ENCODE data around the gene LRRC1.

Gene LRRC1

DNA sequence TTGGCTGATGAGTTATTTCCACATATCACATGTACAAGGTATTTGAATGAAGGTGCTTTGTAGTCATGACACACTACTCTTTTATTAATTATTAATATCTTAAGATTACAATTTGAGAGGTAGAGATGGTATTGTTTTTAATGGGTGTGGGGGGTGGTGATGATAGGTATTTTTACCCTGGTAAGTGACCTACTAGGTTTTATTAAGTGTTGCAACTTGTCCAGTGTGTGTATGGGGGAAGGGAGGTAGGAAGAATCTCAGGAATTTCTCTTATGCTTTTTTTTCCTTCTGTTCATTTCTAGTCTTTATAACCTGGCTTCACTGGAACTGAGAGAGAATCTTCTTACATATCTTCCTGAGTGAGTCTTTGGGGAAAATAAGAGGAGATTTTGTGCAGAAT lies 101.4 kb downstream of the LRRC1 start:
- DNase-seq, result no peak

DNA sequence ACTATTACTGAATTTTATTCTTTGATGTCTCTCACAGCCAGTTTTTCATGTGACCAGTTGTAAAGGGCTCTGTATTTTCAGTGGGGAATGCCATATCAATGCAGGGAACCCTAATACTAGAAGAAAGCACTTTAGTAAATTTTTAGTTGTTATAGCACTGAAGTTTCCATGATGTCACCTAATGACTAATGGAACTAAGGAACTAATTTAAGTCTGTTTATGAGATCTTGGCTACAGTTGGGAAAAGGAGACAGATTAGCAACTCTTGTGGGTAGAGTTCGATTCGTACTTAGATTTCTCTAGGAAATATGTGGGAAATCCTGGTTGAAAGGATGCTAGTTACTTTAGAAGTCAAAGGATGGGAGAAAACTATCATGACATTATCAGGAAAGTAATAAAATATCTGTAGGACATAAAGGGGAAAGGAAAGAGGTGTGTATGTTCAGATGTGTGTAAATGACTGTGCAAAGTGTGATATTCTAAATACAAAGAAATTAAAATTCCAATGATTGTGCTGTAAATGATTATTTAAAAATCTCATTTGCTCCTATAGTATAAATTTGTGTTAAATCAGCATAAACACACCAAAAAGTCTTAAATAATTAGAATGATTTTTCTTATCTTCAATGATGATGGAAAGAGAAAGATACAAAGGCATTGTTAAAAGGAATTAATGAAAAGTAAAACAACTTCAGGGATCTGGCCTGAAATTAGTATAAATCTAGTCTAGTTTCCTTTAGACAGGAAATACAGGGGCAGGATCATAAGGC lies 103.4 kb downstream of the LRRC1 start:
- no peak for DNase-seq

DNA sequence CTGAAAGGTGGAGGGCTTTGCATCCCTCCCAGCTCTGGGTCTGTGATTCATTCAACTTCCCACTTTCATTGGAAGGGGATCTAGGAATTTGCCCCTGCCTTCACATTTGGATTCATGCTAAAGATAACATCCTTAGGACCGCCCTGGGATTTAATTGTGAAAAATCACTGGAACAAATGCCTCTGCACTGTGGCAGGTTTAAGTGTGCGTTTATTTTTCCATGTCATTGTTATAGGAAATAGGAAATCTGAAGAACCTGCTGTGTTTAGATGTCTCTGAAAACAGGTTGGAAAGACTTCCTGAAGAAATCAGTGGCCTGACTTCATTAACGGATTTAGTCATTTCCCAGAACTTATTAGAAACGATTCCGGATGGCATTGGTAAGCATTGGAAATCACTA lies 104.7 kb downstream of the LRRC1 start:
- DNase-seq, result no peak

DNA sequence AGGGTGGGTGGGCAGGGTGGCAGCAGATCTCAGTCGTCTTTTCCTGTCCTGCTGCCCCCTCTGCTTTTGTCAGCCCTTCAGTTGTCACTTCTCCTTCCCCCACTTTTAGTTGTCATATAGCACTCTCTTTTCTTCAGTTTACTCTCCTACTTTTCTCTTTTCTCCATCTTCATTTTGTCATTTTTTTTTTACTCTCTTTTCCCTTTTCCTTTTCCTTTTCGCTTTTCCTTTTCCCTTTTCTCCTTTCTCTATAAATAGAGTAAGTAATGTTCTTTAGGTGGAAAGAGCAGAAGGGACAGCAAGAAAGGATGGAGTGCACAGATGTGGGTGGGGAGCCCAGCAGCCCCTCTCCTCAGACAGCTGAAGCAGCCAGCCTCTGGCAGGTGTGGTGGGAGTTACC lies 108.6 kb downstream of the LRRC1 start:
- DNase-seq, result no peak

DNA sequence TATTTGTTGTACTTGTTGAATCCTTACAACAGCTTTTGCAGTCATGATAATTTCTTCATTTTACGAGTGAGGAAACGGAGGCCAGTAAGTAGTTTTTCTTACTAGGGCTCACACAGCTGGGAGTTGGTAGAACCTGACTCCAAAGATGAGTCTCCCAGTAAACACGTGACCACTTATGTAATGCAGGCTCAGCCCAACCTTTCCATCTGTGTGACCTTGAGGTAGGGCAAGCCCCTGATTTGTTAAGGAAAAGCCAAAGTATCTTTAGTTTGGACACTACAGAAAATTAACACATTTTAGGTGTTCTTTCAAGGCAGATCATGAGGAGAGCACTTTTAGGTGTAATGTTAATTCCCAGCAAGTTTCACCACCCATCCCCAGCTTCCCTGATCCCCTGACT lies 111.3 kb downstream of the LRRC1 start:
- no peak for DNase-seq

DNA sequence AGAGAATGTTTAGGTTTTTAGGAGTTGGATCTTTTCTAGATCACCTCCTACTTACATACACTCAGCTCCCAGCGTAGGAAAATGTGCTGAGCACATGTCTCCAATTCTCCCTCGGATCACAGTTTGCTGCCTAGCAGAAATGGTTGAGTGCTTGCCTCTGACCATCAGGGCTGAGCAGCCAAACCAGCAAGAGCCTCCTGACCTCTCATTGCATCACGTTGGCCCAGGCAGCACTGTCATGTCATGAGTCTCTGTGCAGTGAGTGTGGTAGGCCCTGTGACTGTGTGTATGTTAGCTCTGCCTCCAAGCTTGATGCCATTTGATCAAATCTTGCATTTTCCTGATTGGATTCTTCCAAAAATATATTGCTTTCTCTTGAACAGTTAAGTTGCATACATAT lies 112.0 kb downstream of the LRRC1 start:
- no peak for DNase-seq

DNA sequence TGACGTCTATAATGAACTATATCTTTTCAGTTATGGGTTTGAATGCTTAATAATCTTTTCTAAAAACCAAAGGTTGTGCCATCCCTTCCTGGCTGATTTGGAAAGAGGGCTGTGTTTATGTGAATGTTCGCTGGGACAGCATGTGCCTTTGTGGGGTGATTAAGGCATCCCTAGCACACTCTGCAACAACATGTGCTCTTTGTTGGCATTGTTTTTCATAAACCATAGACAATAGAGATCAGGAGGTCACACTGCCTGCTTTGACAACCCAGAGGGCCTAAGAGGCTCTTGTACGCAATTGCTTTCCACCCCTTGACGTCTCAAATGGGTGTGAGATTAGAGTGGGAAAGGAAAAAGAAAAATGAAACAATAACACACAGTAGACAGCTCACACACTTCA lies 116.0 kb downstream of the LRRC1 start:
- no peak for DNase-seq

DNA sequence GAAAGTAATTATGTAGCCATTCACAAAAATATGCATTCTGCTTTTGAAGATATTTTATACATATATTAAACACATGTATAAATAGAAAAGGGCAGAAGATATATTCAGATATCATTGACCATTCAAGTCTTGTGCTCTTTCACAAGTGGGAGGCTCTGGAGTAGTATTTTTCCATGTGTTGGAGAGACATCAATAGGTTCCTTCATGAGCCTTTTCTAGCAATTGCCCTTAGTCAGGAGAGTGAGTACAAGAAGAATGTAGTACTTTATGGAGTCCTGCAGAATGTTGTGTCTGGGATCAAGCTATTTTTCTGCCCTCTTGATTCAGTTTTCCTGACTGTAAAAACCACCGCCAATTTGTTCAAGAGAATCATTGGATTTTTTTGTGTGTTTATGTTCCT lies 117.9 kb downstream of the LRRC1 start:
- no peak for DNase-seq

DNA sequence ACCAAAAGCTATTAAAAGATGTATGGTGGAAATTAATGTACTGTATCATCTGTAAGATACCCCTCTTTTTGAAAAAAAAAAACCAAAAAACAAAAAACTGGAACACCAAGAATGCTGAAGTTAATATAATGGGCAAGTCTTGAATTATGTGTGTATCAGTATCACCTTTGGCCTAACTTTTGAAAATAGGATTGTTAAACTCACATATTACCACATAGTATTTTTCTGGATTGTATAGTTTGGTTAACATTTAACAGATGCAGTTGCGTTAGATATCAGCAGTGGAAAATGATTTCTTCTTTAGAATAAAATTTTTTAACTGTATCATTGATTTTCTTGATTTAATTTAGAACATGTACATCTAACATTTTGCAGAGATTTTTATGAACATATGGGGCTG lies 118.5 kb downstream of the LRRC1 start:
- no peak for DNase-seq

DNA sequence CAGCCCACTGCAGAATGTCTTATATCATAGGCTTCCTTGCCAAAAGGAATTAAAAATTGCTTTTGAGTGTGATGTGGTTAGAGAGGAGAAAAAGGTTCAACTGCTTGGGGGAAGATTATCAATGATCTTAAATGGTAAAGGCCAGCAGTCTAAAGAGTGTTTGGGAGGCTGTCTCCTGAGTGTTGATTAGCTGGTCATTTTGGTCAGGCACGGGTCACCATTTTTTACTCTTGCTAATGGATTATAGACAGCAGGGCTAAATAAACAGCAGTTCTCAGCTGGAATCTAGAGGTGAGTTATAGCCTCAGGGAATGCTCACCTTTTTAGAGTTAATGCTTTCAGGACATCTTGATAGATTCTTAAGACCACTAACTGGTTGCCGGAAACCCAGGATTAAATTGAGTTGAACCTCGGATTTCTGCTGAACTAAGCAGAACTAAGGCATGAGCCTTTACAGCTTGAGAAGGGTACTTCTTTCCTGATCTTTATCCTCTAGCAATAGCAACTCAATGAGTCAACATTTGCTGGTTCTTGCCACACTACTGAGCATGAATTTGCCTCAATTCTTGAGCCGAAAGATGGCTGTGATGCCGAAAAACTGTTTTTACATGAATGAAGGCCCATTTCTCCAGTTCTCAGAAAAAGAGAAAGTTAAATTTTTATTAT lies 120.4 kb downstream of the LRRC1 start:
- no peak for DNase-seq

DNA sequence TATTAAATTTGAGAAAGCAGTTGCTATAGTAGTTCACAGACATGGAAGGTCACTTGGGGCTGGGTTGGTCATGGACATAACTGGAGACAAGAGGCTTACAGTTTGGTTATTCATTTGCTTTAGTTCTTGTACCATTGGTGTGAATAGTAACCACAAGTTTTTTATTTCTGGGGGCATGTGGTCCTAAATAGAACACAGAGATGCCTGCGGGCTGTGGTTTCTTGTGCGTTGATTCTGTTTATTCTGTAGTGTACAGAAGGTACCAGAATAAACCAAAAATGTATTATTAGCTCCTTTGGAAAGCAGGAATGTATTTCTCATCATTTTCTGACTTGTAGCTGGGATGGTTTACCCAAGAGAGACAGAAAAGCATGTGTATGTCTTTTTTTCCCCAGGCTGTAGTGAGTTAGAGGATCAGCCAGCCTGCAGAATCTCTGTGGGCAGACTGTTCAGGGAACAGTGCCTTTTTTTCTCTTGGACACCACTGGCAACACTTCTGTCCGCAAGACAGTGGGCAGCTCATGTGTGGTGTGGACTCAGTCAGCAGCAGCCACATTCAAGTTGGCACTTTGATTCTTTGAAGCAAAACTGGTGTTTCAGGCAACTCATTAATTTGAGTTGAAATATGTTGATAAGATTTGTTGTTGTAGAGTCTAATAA lies 122.1 kb downstream of the LRRC1 start:
- no peak for DNase-seq

DNA sequence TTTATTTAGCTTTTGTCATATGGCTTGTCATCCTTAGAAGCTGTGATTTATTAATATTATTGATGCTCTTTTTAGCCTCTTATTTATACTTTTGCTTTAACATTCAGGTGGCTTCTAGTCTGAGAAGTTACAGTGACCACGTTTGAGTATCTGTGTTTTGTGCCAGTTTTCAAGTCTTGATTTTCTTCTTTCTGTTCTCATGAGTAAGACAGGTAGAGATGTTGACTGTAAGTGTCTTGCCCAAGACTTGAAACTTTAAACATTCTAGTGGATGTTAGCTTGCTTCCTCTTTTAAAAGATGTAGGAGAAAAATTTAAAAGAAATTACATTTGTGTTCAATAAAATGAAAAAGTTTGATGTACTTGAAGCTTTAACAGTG lies 122.6 kb downstream of the LRRC1 start:
- no peak for DNase-seq

DNA sequence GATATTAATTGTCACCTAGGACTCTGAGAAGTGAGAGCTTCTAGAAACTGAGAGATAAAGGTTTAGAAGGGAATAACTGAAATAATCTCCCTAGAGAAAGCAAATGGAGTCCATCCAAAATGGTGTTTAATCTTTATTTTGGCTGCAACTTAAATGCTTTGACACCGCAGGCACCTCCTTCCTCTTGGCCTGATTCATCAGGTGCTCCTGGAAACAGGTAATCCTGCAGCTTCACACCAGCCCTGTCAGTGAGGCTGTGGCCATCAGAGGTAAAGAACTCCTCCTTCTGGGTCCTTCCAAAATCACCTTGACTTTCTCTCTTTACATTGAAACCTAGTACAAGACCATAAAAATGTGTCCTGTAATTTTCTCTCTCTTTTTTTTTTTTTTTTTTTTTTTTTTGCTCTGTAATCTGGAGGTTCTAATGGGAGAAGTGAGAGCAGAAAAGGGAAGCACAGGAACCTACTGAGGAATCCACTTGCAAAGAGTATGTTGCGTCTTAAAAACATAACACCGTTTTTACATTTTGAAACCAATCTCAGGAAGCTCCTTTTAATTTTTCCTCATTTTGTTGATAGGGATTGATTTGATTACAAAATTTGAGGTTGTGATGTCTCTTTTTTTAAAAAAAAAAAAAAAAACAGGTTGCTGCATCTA lies 124.2 kb downstream of the LRRC1 start:
- no peak for DNase-seq

DNA sequence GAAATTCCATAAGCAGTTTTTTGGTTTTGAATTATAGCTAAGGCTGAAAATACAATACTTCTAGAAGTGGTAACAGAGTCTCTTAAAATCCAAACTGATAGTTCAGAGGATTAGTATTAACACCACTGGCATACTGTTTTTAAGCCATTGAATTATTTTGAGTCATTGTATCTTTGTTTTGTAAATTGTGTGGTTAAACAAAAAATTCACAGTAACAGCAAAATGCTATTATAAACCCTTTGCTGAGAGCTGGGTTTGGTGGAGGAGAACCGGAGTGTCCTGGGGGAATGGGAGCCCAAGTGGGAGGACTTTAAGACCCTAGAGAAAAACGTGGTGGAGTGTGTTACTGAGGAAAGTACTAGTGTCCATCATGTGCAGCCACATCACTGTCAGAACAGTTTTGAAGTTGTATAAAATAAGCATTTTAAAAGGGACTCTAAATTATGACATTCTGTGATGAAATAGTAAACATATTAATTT lies 125.1 kb downstream of the LRRC1 start:
- DNase-seq, result no peak

DNA sequence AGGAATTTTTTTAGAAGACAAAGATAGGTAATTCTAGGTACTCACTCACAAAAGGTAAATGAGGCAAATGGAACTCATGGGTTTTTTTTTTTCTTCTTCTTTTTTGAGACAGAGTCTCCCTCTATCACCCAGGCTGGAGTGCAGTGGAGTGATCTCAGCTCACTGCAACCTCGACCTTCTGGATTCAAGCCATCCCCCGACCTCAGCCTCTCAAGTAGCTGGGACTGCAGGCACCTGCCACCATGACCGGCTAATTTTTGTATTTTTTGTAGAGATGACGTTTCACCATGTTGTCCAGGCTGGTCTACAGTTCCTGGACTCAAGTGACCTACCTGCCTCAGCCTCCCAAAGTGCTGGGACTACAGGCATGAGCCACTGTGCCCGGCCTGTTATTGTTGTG lies 126.1 kb downstream of the LRRC1 start:
- no peak for DNase-seq

DNA sequence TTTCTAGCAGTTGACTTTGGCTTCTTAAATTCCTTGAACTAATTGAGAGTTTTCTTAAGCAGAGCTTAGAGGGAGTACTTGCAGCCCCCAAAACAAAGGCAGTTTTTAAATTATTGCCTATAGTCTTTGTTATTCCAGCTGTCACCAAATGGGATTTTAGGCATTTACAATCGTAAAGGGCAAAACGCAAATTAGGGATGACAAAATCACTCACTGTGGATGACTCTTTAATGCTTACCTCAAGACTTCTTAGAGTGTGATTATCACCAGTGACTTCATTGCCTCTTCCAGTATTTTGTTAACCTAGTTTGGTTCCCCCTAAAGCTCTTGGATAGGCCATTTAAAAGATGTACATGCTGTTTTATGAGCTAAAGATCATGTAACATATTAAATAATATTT lies 126.8 kb downstream of the LRRC1 start:
- DNase-seq, result no peak

DNA sequence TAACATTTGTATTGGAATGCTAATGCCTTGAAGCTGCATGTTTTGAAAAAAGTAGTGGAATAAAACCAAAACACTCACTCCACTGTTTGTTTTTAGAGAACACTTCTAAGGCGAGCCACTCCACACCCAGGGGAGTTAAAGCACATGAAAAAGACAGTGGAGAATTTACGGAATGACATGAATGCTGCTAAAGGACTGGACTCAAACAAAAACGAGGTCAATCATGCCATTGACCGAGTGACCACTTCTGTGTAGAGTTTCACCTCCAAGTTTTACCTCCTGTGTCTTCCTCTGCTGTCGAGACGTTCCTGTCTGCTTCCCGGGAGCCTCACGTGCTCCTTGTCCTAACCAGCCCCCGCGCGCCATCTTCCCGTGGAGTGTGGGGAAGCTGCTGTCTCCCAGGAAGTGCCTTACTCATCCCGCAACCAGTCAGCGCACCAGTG lies 127.8 kb downstream of the LRRC1 start:
- DNase-seq, result no peak

DNA sequence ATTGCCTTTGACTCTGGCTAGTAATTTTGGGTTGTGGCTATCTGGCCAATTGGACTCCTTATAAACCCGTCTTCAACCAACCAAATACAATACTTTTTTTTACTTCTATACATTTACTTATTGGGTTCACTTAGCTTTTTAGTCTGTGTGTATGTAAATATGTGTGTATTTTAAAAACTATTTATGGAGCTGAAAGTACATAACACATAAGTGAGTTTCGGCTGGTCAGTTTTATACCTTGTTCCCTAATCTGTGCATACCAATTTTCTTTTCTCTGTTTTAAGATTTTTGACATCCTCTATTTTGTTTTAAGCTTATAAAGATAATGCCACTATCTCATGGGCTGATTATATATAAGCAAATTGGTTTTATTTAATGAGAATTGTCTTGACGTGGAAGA lies 129.5 kb downstream of the LRRC1 start:
- DNase-seq, result no peak

DNA sequence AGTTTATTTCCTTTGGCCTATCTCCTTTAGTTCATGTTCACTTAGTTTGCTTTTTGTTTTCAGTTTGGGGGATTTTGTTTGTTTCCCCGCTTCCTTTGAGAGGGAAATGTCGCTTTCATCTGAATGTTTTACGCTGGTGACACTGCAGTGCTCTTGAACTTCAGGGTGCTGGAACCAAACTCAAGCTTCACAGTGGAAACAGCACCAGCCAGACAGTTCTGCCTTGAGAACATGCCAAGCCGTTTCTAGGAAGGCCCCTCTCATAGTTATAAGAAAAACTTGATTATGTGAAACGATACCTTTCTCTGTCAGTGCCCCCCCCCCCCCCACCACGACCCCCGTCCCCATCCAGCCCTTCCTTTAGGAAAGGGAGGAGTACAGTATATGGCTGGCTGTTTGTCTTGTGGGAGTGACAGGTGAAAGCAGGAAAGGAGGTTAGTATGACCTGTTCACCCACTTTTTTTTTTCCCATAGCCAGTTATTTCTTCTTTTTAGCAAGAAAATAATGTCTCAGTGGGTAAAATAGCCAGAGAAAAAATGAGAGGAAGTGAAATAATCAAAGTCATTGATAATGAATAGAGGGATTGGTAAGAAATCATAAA lies 130.1 kb downstream of the LRRC1 start:
- no peak for DNase-seq

DNA sequence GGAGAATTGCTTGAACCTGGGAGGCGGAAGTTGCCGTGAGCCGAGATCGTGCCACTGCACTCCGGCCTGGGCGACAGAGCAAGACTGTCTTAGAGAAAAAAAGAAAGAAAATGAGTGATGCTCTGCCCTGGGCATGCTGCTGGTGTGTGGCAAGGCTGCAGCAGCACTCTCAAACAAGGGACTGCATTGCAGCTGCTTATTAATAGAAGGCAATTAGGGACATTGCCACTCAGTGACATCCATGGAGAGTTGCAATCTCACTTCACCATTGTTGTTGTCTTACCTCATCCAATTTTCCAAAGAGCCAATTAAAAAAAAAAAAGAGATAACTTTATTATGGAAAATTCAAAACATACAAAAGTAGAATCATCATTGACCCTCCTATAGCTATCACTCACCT lies 131.1 kb downstream of the LRRC1 start:
- no peak for DNase-seq

DNA sequence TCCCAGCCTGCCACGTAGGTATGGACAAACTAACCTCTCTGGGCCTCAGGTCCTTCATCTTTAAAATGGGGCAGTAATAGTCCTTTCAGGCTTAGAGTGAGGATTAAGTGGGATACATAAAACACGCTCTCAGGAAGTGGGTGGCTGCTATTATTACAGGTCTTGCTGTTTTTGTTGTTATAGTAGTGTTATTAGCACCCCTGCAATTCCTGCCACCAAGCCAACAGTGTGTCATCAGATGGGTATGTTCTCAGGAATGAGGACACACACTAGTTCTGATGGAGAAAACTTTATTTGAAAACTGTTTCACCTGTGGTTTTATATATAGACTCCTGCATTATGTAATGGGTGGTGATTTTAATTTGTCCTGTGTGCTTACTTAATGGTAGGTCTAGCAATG lies 131.7 kb downstream of the LRRC1 start:
- no peak for DNase-seq

DNA sequence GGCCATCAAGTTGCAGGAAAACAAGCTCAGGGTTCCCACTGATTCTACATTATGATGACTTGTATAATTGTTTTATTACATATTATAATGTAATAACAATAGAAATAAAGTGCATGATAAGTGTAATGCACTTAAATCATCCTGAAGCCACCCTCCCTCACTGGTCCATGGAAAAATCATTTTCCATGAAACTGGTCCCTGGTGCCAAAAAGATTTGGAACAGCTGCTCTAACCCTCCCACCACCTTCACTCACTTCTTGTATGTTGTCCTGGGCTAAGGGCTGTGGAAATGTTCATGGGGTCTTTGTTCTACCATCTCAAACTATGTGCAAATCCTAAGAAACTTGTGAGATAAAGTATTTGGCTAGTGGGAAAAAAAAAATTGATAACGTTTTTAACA lies 133.8 kb downstream of the LRRC1 start:
- no peak for DNase-seq

All from NK-92 treated with Interleukin-12 subunit alpha and Interleukin-12 subunit beta, amount 100 ng/mL, for 24 hours (cell line).